SK-N-SH (cell line): ENCODE measurements around the gene PHKA1.

Experiments used
- CHD2 ChIP-seq: fragments of 150-350 bp; IDR thresholded peaks from 2 replicates; pipeline ENCODE4 v1.6.1; 2018; ENCODE audit warnings: low read length; ENCODE audit not compliant: partially characterized antibody
- ELF1 ChIP-seq: IDR thresholded peaks from 2 replicates; pipeline ENCODE4 v1.4.0; 2012
- EZH2phosphoT487 ChIP-seq: fragments of 200-600 bp; sonication (generic); IDR thresholded peaks from 2 replicates; pipeline ENCODE4 v1.6.1; 2017; ENCODE audit warnings: low read depth, mixed run types, mild to moderate bottlenecking, antibody characterized with exemption, moderate library complexity, borderline replicate concordance
- MXI1 ChIP-seq: IDR thresholded peaks from 2 replicates; pipeline ENCODE4 v1.6.1; 2012; ENCODE audit warnings: mild to moderate bottlenecking, low read depth, low read length, improper control_type of control experiment
- POLR2AphosphoS5 ChIP-seq: IDR thresholded peaks from 2 replicates; pipeline ENCODE4 v1.6.1; 2012; ENCODE audit warnings: low read depth, low read length
- RAD21 ChIP-seq: IDR thresholded peaks from 2 replicates; pipeline ENCODE4 v1.6.1; 2012; ENCODE audit warnings: mild to moderate bottlenecking, low read length
- SMC3 ChIP-seq: IDR thresholded peaks from 2 replicates; pipeline ENCODE4 v1.6.1; 2012; ENCODE audit warnings: low read depth, low read length, improper control_type of control experiment
- TAF1 ChIP-seq: IDR thresholded peaks from 2 replicates; pipeline ENCODE4 v1.6.1; 2012; ENCODE audit warnings: low read depth, mild to moderate bottlenecking, low read length, moderate library complexity, borderline replicate concordance
- TCF12 ChIP-seq: IDR thresholded peaks from 2 replicates; pipeline ENCODE4 v1.4.0; 2012
- TF ChIP-seq, protein P1 (sequence below): fragments of 200-600 bp; sonication (generic); IDR thresholded peaks from 2 replicates; pipeline ENCODE4 v1.6.1; 2017; ENCODE audit warnings: antibody characterized with exemption, mild to moderate bottlenecking, moderate library complexity
- TF ChIP-seq, protein P2 (sequence below): IDR thresholded peaks from 2 replicates; pipeline ENCODE4; 2012
- TF ChIP-seq, protein P3 (sequence below): fragments of 150-350 bp; IDR thresholded peaks from 2 replicates; pipeline ENCODE4 v1.6.1; 2017; ENCODE audit warnings: antibody characterized with exemption, low read length, low read depth, borderline replicate concordance
- TF ChIP-seq, protein P4 (sequence below): IDR thresholded peaks from 2 replicates; pipeline ENCODE4 v1.6.1; 2012; ENCODE audit warnings: mild to moderate bottlenecking, low read depth, low read length, moderate library complexity

DNA sequence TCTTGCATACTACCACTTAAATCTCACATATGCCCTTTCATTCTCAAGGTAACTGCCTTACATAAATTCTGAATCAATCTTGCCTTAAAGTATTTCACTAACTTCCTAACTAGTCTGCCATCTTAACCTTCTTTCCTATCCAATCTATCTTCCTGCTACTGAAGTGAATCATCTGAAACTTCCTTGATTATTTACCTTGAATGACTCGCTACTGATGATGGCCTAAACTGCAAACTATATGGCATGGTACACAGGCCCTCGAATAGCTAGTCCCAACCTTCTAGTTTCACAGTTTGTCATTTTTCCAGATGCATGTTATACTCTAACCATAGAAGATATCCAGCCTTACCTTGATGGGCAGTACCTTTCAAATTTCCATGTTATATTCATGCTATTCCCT is 19.9 kb downstream of the PHKA1 start:
- TF ChIP-seq RAD21 (no peak), TCF12 (no peak), EZH2phosphoT487 (no peak), MXI1 (no peak), SMC3 (no peak), CHD2 (no peak), ELF1 (no peak), POLR2AphosphoS5 (no peak), TAF1 (no peak)
- TF ChIP-seq, protein P1, sequence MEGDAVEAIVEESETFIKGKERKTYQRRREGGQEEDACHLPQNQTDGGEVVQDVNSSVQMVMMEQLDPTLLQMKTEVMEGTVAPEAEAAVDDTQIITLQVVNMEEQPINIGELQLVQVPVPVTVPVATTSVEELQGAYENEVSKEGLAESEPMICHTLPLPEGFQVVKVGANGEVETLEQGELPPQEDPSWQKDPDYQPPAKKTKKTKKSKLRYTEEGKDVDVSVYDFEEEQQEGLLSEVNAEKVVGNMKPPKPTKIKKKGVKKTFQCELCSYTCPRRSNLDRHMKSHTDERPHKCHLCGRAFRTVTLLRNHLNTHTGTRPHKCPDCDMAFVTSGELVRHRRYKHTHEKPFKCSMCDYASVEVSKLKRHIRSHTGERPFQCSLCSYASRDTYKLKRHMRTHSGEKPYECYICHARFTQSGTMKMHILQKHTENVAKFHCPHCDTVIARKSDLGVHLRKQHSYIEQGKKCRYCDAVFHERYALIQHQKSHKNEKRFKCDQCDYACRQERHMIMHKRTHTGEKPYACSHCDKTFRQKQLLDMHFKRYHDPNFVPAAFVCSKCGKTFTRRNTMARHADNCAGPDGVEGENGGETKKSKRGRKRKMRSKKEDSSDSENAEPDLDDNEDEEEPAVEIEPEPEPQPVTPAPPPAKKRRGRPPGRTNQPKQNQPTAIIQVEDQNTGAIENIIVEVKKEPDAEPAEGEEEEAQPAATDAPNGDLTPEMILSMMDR = no peak
- TF ChIP-seq, protein P2, sequence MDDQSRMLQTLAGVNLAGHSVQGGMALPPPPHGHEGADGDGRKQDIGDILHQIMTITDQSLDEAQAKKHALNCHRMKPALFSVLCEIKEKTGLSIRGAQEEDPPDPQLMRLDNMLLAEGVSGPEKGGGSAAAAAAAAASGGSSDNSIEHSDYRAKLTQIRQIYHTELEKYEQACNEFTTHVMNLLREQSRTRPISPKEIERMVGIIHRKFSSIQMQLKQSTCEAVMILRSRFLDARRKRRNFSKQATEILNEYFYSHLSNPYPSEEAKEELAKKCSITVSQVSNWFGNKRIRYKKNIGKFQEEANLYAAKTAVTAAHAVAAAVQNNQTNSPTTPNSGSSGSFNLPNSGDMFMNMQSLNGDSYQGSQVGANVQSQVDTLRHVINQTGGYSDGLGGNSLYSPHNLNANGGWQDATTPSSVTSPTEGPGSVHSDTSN = no peak
- TF ChIP-seq, protein P3, sequence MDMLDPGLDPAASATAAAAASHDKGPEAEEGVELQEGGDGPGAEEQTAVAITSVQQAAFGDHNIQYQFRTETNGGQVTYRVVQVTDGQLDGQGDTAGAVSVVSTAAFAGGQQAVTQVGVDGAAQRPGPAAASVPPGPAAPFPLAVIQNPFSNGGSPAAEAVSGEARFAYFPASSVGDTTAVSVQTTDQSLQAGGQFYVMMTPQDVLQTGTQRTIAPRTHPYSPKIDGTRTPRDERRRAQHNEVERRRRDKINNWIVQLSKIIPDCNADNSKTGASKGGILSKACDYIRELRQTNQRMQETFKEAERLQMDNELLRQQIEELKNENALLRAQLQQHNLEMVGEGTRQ = no peak
- TF ChIP-seq, protein P4, sequence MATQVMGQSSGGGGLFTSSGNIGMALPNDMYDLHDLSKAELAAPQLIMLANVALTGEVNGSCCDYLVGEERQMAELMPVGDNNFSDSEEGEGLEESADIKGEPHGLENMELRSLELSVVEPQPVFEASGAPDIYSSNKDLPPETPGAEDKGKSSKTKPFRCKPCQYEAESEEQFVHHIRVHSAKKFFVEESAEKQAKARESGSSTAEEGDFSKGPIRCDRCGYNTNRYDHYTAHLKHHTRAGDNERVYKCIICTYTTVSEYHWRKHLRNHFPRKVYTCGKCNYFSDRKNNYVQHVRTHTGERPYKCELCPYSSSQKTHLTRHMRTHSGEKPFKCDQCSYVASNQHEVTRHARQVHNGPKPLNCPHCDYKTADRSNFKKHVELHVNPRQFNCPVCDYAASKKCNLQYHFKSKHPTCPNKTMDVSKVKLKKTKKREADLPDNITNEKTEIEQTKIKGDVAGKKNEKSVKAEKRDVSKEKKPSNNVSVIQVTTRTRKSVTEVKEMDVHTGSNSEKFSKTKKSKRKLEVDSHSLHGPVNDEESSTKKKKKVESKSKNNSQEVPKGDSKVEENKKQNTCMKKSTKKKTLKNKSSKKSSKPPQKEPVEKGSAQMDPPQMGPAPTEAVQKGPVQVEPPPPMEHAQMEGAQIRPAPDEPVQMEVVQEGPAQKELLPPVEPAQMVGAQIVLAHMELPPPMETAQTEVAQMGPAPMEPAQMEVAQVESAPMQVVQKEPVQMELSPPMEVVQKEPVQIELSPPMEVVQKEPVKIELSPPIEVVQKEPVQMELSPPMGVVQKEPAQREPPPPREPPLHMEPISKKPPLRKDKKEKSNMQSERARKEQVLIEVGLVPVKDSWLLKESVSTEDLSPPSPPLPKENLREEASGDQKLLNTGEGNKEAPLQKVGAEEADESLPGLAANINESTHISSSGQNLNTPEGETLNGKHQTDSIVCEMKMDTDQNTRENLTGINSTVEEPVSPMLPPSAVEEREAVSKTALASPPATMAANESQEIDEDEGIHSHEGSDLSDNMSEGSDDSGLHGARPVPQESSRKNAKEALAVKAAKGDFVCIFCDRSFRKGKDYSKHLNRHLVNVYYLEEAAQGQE = no peak
